Panc1 (cell line): ENCODE data around the gene JPH4. TPM values are rescaled to one million over a fixed set of nuclear protein-coding genes. Genes with fewer than 3 reads are reported as not detected.

Source experiments
- ATAC-seq: fragments of 200-7000 bp; cut with Tn5 transposase; 2 replicates; pipeline ENCODE4 v1.9.1; 2020; ENCODE audit warnings: mild to moderate bottlenecking, moderate library complexity
- BruUV-seq: library from RNA; stranded (reverse); fragments of 400-500 nt; replicated peaks from 2 replicates; lab custom pipeline; 2021; lab: Mats Ljungman, UMichigan
- CTCF ChIA-PET: fragments of 300-600 bp; sonication (Branson Sonifier 250); formaldehyde crosslinking; loops from one replicate; lab custom pipeline; 2022; ENCODE audit warnings: antibody characterized with exemption; lab: Charles Lee
- POLR2A ChIA-PET: fragments of 300-600 bp; sonication (Branson Sonifier 250); formaldehyde crosslinking; loops from one replicate; lab custom pipeline; 2022; ENCODE audit warnings: antibody characterized with exemption; lab: Charles Lee
- DNase-seq: peaks from one replicate; pipeline ENCODE4 v3.0.0-alpha.2; 2010; ENCODE audit warnings: low read depth, low spot score
- H3K27ac ChIP-seq: 2 replicates; pipeline ENCODE4 v1.5.1; 2011; ENCODE audit warnings: mild to moderate bottlenecking, low read length, inconsistent platforms
- H3K27me3 ChIP-seq: fragments of 200-500 bp; sonication (Bioruptor generic); 2 replicates; pipeline ENCODE4 v1.6.0; 2014; ENCODE audit warnings: low read length, inconsistent platforms; ENCODE audit not compliant: control insufficient read depth, insufficient read depth
- H3K36me3 ChIP-seq: fragments of 200-500 bp; sonication (Bioruptor generic); 2 replicates; pipeline ENCODE4 v1.5.1; 2014; ENCODE audit warnings: inconsistent platforms, mild to moderate bottlenecking, low read length, moderate library complexity; ENCODE audit not compliant: control insufficient read depth, insufficient read depth
- H3K4me1 ChIP-seq: 2 replicates; pipeline ENCODE4 v1.5.1; 2011; ENCODE audit warnings: inconsistent platforms, mild to moderate bottlenecking, low read length, moderate library complexity; ENCODE audit not compliant: control insufficient read depth, insufficient read depth
- H3K4me3 ChIP-seq, 2 experiments: 2 replicates each; pipeline ENCODE4 v1.5.1; 2011 to 2012; ENCODE audit warnings: low read depth in 2 of 2, low read length in 2 of 2, mild to moderate bottlenecking in 2 of 2, inconsistent platforms in 1 of 2, moderate library complexity in 1 of 2
- H3K9me3 ChIP-seq: fragments of 200-500 bp; sonication (Bioruptor generic); 2 replicates; pipeline ENCODE4 v1.5.1; 2014; ENCODE audit warnings: low read depth, mild to moderate bottlenecking, inconsistent platforms, low read length, moderate library complexity; ENCODE audit not compliant: control insufficient read depth, insufficient read depth
- POLR2AphosphoS5 ChIP-seq: IDR thresholded peaks from 2 replicates; pipeline ENCODE4 v1.6.1; 2012; ENCODE audit warnings: mild to moderate bottlenecking, low read depth, low read length, moderate library complexity
- SIN3A ChIP-seq: IDR thresholded peaks from 2 replicates; pipeline ENCODE4 v1.6.1; 2012; ENCODE audit warnings: low read depth, mild to moderate bottlenecking, low read length, moderate library complexity, borderline replicate concordance; ENCODE audit not compliant: insufficient read depth
- TCF7L2 ChIP-seq: IDR thresholded peaks from 2 replicates; pipeline ENCODE4 v1.6.1; 2011; ENCODE audit warnings: mild to moderate bottlenecking, low read depth, low read length, inconsistent platforms
- in situ Hi-C: cut with HindIII; loops from 2 replicates; pipeline ENCODE4 v1.10.0; 2016; ENCODE audit warnings: low sequenced_read_pairs, low pct_unique_long_range_greater_than_20kb
- intact Hi-C: fragments of 100-400 bp; cut with micrococcal nuclease; formaldehyde crosslinking; loops from one replicate; pipeline ENCODE4 v1.10.0; 2022; ENCODE audit not compliant: unreplicated experiment
- total RNA-seq: library from RNA; stranded (reverse); gene quantifications from one replicate; pipeline ENCODE4 v1.2.1, GENCODE V29; 2021; ENCODE audit not compliant: unreplicated experiment
- TF ChIP-seq, protein P1 (sequence below): fragments of 450-650 bp; IDR thresholded peaks from 2 replicates; pipeline ENCODE4 v1.5.1; 2017; ENCODE audit warnings: mild to moderate bottlenecking
- TF ChIP-seq, protein P2 (sequence below), 2 experiments: IDR thresholded peaks; 2 replicates each; pipeline ENCODE4 v1.6.1; 2011 to 2012; ENCODE audit warnings: low read depth in 2 of 2, control low read depth in 1 of 2, low read length in 1 of 2, mild to moderate bottlenecking in 1 of 2, moderate library complexity in 1 of 2; ENCODE audit not compliant: insufficient read depth in 1 of 2

Gene JPH4
- total RNA-seq, 1 experiment from 2014 or later = 0.05 TPM

DNA sequence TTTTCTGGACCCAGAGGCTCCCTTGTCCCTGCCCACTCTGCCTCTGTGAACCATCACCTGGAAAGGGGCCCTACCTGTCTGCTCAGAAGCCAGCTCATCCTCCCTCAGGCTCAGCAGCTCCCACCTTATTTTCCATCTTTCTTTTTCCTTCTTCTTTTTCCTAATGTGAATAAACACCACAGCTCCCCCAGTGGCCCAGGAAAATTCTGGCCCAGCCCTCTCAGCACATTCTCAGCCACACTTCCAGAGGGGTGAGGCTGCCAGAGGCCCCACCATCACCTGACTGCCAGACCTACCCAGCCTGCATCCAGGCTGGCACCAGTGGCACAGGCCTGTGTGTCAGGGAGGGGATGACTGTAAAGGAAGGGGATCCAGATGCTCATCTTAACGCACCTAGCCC is 50.0 kb downstream of the JPH4 start:
- no TSS peak for BruUV-seq
- Histone ChIP-seq H3K4me1 (no peaks in the 10 kb centered on the region), H3K27ac (no peak overlapping the region), H3K9me3 (no peaks in the 10 kb centered on the region), H3K27me3 (no peaks in the 10 kb centered on the region), H3K36me3 (no peaks in the 10 kb centered on the region), H3K4me3 (no peak overlapping the region)
- TF ChIP-seq POLR2AphosphoS5 (no peak), TCF7L2 (no peak), SIN3A (no peak)
- TF ChIP-seq, protein P1, sequence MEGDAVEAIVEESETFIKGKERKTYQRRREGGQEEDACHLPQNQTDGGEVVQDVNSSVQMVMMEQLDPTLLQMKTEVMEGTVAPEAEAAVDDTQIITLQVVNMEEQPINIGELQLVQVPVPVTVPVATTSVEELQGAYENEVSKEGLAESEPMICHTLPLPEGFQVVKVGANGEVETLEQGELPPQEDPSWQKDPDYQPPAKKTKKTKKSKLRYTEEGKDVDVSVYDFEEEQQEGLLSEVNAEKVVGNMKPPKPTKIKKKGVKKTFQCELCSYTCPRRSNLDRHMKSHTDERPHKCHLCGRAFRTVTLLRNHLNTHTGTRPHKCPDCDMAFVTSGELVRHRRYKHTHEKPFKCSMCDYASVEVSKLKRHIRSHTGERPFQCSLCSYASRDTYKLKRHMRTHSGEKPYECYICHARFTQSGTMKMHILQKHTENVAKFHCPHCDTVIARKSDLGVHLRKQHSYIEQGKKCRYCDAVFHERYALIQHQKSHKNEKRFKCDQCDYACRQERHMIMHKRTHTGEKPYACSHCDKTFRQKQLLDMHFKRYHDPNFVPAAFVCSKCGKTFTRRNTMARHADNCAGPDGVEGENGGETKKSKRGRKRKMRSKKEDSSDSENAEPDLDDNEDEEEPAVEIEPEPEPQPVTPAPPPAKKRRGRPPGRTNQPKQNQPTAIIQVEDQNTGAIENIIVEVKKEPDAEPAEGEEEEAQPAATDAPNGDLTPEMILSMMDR = no peak
- TF ChIP-seq, protein P2, sequence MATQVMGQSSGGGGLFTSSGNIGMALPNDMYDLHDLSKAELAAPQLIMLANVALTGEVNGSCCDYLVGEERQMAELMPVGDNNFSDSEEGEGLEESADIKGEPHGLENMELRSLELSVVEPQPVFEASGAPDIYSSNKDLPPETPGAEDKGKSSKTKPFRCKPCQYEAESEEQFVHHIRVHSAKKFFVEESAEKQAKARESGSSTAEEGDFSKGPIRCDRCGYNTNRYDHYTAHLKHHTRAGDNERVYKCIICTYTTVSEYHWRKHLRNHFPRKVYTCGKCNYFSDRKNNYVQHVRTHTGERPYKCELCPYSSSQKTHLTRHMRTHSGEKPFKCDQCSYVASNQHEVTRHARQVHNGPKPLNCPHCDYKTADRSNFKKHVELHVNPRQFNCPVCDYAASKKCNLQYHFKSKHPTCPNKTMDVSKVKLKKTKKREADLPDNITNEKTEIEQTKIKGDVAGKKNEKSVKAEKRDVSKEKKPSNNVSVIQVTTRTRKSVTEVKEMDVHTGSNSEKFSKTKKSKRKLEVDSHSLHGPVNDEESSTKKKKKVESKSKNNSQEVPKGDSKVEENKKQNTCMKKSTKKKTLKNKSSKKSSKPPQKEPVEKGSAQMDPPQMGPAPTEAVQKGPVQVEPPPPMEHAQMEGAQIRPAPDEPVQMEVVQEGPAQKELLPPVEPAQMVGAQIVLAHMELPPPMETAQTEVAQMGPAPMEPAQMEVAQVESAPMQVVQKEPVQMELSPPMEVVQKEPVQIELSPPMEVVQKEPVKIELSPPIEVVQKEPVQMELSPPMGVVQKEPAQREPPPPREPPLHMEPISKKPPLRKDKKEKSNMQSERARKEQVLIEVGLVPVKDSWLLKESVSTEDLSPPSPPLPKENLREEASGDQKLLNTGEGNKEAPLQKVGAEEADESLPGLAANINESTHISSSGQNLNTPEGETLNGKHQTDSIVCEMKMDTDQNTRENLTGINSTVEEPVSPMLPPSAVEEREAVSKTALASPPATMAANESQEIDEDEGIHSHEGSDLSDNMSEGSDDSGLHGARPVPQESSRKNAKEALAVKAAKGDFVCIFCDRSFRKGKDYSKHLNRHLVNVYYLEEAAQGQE (IDR thresholded peaks at IDR 0.05; ENCODE audit: insufficient read depth in 1 of 2, low read depth in 2 of 2, low read length in 1 of 2) = no peak
- in situ Hi-C loops = no loop called here
- CTCF ChIA-PET = interaction anchor here (0.6 kb wide), 1 partner anchor 22 kb away, joined by 5 read pairs; no protein-coding TSS in a partner anchor
- DNase-seq (no peak), ATAC-seq (peak; percentile 51; the same call in 1 of the 2 replicates)
- POLR2A ChIA-PET = interaction anchor here (0.9 kb wide), 1 partner anchor 27 kb away, joined by 3 read pairs; no protein-coding TSS in a partner anchor
- intact Hi-C loops = no loop called here

DNA sequence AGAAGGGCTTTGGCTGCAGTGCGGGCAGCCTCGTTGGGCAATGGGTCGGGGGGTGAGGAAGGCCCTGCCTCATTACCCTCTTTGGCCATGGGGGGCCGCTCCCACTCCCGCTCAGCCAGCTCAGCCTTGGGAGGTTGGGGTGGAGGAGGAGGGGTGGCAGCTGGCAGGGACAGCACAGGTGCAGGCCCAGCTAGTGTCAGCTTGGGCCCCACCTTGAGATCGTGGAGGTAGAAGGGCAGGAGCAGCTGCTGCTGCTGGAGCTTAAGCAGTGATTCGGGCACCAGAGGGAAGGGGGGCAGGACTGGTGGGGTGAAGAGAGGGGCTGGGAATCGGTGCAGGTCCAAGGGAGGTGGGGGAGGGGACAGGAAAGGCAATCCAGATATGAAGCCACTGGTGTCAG is 53.0 kb downstream of the JPH4 start:
- POLR2A ChIA-PET = no interaction called here
- no TSS peak for BruUV-seq
- in situ Hi-C loops = no loop called here
- Histone ChIP-seq H3K27ac (no peak overlapping the region), H3K9me3 (no peaks in the 10 kb centered on the region), H3K4me1 (no peaks in the 10 kb centered on the region), H3K36me3 (no peaks in the 10 kb centered on the region), H3K27me3 (no peaks in the 10 kb centered on the region), H3K4me3 (no peak overlapping the region)
- DNase-seq = no peak
- CTCF ChIA-PET = interaction anchor here (0.5 to 0.7 kb wide), 2 partner anchors 32 to 405 kb away, joined by 3 to 10 read pairs; no protein-coding TSS in a partner anchor
- no peak for ATAC-seq
- intact Hi-C loops = no loop called here
- TF ChIP-seq, protein P1 = no peak
- TF ChIP-seq POLR2AphosphoS5 (no peak), TCF7L2 (no peak), SIN3A (no peak)
- TF ChIP-seq, protein P2 (IDR thresholded peaks at IDR 0.05; ENCODE audit: insufficient read depth in 1 of 2, low read depth in 2 of 2, low read length in 1 of 2) = no peak
